ENCODE results near the gene POPDC3. TPM values are rescaled to one million over a fixed set of nuclear protein-coding genes. Genes with fewer than 3 reads are reported as not detected.

Gene POPDC3
- polyA plus RNA-seq, 3 donors: 0.52 to 0.68 (median 0.67) TPM

GRCh38 chr6:105167914-105168313, 11.9 kb downstream of the POPDC3 start:
- H3K27ac ChIP-seq (ENCODE audit: low read depth, low read length): no peak overlapping the region

DNA sequence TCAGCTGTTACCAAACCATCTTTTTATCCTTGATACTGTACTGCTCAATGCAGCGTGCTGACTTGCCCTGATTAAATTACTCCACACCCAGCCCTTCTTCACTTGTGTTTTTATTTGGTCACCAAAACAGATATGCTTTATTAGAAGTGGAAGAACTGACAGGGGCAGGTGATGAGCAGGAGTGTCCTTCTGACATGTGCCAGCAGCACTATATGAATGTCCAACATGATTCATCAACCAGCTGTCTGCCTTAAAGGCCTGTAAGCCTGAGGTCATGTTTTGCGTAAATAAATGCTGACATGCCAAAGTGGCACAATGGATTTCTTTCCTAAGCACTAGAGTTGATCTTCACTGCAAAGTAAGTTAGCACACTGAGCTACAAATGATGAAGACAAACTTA, 15.4 kb downstream of the POPDC3 start:
- H3K27ac ChIP-seq (ENCODE audit: low read depth, low read length): no peak overlapping the region
- WGBS, 3 donors: 68 to 78% (median 76%) methylated on average over 2 of the region's 2 CpGs

DNA sequence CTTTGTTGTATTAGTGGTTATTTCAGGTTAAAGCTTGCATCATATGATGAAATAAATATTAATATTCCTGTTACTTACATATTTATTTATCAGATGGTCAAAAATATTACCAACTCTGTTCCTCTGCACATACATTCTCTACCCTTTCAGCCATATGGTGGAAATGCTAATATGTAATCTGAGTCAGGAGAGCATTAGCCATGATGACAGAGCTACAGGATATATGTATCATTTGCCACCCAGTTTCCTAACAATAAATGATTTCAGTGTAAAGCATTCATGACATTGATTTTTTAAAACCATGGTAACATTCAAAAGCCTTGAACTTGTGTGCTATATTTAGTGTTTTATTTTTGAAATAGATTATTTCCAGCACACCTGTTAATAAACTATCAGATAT, 16.6 kb downstream of the POPDC3 start:
- no peak overlapping the region for H3K27ac ChIP-seq (ENCODE audit: low read depth, low read length)

DNA sequence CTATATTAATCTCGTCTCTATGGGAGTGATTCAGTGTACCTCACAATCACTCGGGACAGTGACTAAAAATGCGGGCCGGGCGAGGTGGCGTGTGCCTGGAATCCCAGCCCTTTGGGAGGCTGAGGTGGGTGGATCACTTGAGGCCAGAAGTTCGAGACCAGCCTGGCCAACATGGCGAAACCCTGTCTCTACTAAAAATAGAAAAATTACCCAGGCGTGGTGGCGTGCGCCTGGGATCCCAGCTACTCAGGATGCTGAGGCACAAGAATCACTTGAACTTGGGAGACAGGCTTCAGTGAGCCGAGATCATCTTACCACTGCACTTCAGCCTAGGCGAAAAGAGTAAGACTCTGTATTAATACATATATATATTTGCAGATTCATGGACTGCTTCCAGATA, 17.4 kb downstream of the POPDC3 start:
- no peak overlapping the region for H3K27ac ChIP-seq (ENCODE audit: low read depth, low read length)
- 94 to 97% (median 96%) methylated on average over 13 of the region's 13 CpGs for WGBS, 3 donors

GRCh38 chr6:105161421-105161820, 18.4 kb downstream of the POPDC3 start:
- 49 to 76% (median 57%) methylated on average over 4 of the region's 4 CpGs for WGBS, 3 donors

DNA sequence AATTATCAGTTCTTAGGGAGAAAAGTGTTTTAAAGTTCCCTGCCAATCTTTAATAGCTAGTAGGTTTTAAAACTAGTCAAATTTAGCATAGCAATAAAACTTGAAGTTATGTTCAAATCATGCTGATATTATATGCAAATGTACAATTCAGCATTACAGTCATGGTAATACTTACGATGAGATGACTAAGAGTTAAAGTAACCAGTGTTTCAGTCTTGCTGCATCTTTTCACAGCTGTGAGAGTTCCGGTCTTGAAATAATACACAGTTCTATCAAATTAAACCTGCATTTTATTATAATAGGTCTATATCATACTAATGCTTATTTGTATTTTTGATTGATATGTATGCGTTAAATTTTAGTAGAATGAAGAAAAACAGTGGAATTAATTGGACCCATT, 26.1 kb downstream of the POPDC3 start:
- H3K27ac ChIP-seq (ENCODE audit: low read depth, low read length): no peak overlapping the region

More at GRCh38 chr6:105161421-105161820, 18.4 kb downstream of the POPDC3 start:
- H3K27ac ChIP-seq (ENCODE audit: low read depth, low read length): no peak overlapping the region

DNA sequence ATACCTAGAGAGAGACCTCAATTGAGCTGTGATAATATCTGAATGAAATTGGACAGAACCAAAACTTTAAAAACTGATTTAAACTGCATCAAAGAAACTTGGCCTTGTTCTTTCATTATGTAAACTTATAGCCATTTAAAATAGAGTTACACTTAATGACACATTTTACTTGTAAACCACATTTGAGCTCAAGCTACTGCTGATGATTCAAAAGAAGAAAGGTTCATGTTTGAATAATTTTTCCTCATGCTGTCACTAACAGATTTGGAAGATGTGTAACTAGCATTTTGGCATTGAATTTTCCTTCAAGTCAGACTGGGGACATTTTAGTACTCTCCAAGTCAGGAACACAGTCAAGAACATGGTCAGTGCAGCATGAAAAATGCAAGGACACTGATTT, 26.9 kb downstream of the POPDC3 start:
- no peak overlapping the region for H3K27ac ChIP-seq (ENCODE audit: low read depth, low read length)

More for the DNA sequence above, 26.1 kb downstream of the POPDC3 start:
- 85 to 93% (median 92%) methylated on average over 3 of the region's 3 CpGs for WGBS, 3 donors

GRCh38 chr6:105151644-105152043, 28.2 kb downstream of the POPDC3 start:
- no peak overlapping the region for H3K27ac ChIP-seq (ENCODE audit: low read depth, low read length)

- H3K27ac ChIP-seq (ENCODE audit: low read depth, low read length): no peak overlapping the region
- WGBS, 3 donors: 88 to 90% (median 88%) methylated on average over 2 of the region's 2 CpGs
Observed at GRCh38 chr6:105138141-105138540, 41.7 kb downstream of the POPDC3 start.

DNA sequence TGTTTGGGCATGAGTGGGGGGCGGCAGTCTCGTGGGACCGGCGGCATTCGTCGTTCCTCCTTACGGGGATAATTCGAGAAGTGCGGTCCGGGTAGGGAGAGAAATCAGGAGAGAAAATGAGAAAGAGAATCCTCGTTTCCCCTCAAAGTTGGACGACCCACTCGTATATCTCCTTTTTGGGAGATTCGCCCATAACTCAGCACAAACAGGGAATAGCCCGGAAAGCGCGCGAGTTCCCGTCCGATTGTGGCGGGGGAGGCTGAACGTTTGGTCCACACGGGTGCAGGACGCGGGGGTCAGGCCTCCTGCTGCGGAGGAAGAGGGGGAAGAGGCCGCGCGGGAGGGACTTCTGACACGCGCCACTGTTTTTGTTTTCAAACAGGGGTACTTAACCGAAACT, 42.4 kb downstream of the POPDC3 start:
- H3K27ac ChIP-seq (ENCODE audit: low read depth, low read length): no peak overlapping the region
- 3 to 5% (median 5%) methylated on average over 32 of the region's 32 CpGs for WGBS, 3 donors

DNA sequence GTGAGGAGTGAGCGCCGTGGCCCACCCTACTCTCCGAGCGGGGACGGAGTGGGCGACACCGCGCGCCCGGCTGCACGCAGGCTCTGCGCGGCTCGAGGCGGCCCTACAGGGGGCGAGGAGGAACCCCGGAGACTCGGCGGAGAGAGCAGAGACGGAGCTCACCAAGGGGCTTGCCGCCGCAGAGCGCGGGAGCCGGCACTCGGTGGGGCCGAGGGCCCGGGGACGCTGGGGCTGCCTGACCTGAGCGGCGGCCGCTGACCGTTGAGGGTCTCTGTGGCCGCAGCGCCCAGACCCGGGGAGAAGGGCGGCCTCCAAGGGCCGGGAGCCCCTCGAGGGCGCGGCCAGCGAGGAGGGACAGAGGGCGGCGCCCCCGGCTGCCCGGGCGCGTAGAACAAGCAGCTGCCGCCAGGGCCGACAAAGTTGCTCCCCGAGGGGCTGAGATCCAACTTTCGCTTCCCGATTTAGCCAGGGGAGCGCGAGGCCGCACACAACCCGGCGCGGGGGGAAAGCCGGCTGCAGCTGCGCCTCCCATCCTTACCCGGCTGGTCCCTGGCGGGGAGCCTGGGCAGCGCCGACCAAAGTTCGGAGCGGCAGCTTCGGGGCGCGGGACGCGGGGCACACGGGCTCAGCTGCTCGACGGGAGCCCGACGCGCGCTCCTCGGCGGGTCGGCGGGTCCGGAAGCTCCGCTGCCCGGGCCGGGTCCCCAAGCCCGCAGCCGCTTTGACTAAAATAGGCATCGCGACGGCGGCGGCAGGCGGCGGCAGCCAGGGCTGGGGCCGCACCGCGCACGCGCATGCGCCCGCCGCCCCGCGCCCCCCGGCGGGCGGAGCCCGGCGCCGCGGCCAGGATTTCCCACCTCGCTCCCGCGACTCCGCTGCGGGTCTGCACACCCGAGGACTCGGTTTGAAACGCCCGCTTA, 43.1 kb downstream of the POPDC3 start:
- 1% methylated on average over 115 to 122 of the region's 122 CpGs for WGBS, 3 donors
- no peak overlapping the region for H3K27ac ChIP-seq (ENCODE audit: low read depth, low read length)

DNA sequence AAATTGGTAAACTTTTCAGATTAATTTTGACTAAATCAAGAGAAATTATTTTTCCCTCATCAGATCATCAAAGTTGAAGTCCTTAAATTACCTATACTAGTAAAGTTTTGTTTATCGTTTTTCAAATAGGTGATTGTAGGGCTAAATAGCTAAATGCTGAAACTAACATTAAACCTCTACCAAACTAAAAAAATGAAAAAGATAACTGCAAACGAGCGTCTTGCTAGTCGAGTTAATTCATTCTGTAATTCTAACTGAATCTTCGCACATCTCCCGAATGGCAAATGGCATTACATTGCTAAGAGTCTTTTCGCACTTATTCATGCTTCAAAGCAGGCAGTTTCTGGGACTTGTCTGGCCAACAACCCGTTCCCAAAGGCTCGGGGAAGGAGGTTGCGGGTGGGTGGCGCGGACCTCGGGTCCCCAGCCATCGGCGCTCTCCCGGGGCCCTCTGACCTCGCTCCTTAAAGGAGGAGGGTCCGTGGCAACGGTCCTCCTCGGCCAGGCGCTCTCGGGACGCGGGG, 43.8 kb downstream of the POPDC3 start:
- WGBS, 3 donors: 8 to 20% (median 11%) methylated on average over 24 of the region's 24 CpGs
- H3K27ac ChIP-seq (ENCODE audit: low read depth, low read length): no peak overlapping the region

- no peak overlapping the region for H3K27ac ChIP-seq (ENCODE audit: low read depth, low read length)
- 77 to 83% (median 78%) methylated on average over 4 of the region's 4 CpGs for WGBS, 3 donors
Observed at GRCh38 chr6:105135056-105135455, 44.8 kb downstream of the POPDC3 start.

GRCh38 chr6:105122717-105123116, 57.1 kb downstream of the POPDC3 start:
- H3K27ac ChIP-seq (ENCODE audit: low read depth, low read length): no peak overlapping the region
- 66 to 72% (median 72%) methylated on average over 6 of the region's 6 CpGs for WGBS, 3 donors

DNA sequence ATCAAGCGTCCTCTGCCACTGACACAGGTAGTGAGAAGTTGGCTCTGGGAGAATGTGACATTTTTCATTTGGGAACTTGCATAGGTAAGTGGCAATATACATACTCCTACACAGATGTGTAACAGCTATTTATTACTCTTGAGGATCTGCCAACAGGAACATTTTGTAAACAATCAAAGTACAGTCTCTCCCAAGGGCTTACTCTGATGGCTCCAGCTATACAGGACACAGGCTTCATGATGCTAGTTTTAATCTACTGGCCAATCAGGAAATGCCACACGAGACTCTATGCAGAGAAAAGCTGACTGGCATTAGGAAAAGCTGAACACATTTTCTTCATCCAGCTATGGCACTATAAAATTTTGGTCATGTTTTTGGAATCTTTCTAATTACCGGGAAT, 57.8 kb downstream of the POPDC3 start:
- WGBS, 3 donors: 70 to 83% (median 77%) methylated on average over 3 of the region's 3 CpGs

DNA sequence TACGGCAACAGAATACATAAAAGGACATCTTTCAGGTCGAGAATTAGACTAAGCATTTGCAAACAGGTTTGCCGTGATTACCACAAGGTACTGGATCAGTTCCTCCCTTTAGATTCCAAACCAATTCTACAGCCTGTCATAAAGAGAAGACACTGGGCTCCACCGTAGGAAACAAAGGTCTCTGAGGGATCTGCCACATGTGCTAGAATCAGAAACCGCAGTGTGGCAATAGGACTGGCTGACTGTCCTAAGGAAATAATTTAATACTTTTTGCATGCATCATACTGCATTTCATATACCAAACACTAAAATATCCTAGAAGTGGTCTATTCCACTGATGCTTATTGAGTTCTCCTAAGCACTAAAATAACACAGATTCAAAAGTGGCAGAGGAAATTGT, 59.2 kb downstream of the POPDC3 start:
- 78 to 88% (median 88%) methylated on average over 5 of the region's 5 CpGs for WGBS, 3 donors
- H3K27ac ChIP-seq (ENCODE audit: low read depth, low read length): no peak overlapping the region

More for the DNA sequence above, 57.8 kb downstream of the POPDC3 start:
- no peak overlapping the region for H3K27ac ChIP-seq (ENCODE audit: low read depth, low read length)

GRCh38 chr6:105116150-105116549, 63.7 kb downstream of the POPDC3 start:
- WGBS, 3 donors: 56 to 78% (median 76%) methylated on average over 5 of the region's 5 CpGs

DNA sequence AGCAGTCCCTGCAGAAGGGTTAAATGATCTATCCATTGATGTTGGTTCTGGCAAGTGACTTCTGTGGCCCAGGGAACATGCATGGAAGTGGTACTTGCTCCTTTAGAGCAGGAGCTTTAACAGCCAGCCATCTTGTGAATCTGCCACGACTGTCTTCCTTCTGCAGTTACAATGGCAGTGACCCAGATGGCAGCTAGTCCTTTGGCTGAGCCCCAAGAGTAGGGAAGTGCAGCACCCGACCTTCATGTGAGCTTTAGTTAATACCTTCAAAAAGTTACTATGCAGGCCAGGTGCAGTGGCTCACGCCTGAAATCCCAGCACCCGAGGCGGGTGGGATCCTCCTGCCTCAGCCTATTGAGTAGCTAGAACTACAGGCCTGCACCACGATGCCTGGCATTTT, 66.4 kb downstream of the POPDC3 start:
- no peak overlapping the region for H3K27ac ChIP-seq (ENCODE audit: low read depth, low read length)
- WGBS, 3 donors: 45 to 76% (median 67%) methylated on average over 6 of the region's 6 CpGs

More at GRCh38 chr6:105116150-105116549, 63.7 kb downstream of the POPDC3 start:
- no peak overlapping the region for H3K27ac ChIP-seq (ENCODE audit: low read depth, low read length)

- 85 to 96% (median 91%) methylated on average over 1 of the region's 1 CpG for WGBS, 3 donors
Observed at GRCh38 chr6:105112577-105112976, 67.2 kb downstream of the POPDC3 start.

GRCh38 chr6:105111871-105112270, 67.9 kb downstream of the POPDC3 start:
- WGBS, 3 donors: 94 to 96% (median 94%) methylated on average over 2 of the region's 2 CpGs
- no peak overlapping the region for H3K27ac ChIP-seq (ENCODE audit: low read depth, low read length)

More at GRCh38 chr6:105112577-105112976, 67.2 kb downstream of the POPDC3 start:
- H3K27ac ChIP-seq (ENCODE audit: low read depth, low read length): no peak overlapping the region

Data from adipose tissue (tissue), 3 donors.